Hematopoietic multipotent progenitor cell treated with erythropoietin and hydrocortisone succinate and interleukin-3 and kit ligand, for 6 days (in vitro differentiated cells): ENCODE measurements around the gene HNRNPU.
"Not testable (repeated sequence)": the region's sequence is repeated elsewhere in the genome, so short reads cannot be mapped to it uniquely, and the experiment has no call there.

Experiments
- DNase-seq: peaks from one replicate; pipeline ENCODE4 v3.0.0-alpha.2; 2015

HNRNPU gene

GRCh38 chr1:244837597-244838258, 26.6 kb downstream of the HNRNPU start:
- DNase-seq: no peak

DNA sequence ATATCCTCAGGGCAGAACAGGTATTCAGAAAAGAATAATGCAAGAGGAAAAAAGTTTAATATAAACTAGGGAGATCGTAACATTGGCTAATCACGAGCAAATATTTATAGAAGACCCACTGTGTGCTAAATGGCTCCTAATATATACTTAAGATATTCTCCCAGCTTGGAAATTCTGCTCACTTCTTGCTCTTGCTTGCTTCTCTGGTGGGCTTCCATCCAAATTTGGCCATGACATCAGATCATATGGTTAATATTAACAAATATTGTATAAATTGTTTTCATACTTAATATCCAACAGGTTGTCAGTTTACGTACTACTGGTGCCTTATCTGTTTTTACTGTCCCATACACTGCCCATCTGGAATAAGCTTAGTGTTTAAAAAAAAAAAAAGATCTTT, 27.8 kb downstream of the HNRNPU start:
- DNase-seq: no peak

DNA sequence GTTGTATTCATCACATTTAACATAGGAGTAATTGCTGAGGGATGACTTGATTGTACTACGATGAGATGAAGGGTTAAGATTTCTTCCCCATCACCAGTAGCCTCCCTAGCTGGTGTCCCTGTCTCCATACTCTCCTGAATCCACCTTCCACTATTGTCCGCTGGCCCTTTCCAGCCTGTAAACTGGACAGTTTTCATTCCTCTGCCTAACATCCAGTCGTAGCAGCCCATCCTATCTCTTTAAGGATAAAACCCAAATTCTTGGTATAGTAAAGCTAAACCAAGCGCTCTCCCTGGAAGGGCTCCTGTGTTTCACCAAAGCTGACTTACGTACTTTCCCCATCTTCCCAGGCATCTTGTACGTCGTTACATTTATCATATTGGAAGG, 28.2 kb downstream of the HNRNPU start:
- no peak for DNase-seq

- DNase-seq: peak; percentile 93
Measured at GRCh38 chr1:244835276-244836134, 28.8 kb downstream of the HNRNPU start, which contains the start of gene COX20. Gene COX20, plus strand, starts transcription at chr1:244835658. Its CDS starts 57 bp downstream, at chr1:244835715.

DNA sequence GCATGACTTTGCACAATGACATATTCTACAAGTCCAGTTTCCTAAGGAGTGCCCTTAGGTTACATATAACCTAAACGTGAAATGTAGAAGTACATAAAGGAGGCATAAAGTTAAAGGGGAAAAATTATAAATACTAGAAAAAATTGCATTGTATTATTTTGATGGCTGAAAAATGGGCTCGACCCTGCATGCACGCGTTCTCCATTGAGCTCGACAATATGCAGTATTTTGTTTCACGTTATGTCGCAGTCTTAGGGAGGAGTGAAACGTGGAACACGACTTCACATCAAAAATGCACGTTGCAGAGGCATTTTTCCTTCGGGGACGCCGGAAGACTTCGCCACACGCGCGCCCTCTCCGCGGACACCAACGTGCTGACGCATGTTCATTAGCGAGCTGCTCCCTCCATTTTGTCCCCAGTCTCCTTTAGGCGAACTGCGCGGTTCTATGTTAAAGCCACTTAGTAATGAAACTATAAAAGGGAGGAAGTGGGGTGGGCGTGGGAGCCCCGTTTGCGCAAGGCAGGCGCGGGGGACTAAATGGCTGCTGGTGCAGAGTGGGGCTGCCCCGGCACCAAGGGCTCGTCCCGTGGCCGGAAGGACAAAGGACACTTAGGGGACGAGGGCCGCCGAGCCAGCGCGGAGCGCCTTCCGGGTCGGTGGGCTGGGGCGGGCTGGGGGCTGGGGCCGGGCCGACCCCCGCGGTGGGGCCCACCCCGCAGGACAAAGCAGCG, 29.6 kb downstream of the HNRNPU start:
- peak; percentile 94 for DNase-seq

GRCh38 chr1:244833734-244834542, 30.4 kb downstream of the HNRNPU start:
- DNase-seq: peak; percentile 89

- DNase-seq: not testable (repeated sequence)
Measured at GRCh38 chr1:244833260-244833659, 31.1 kb downstream of the HNRNPU start.

- DNase-seq: no peak
Measured at GRCh38 chr1:244830639-244831038, 33.7 kb downstream of the HNRNPU start.

GRCh38 chr1:244826712-244827111, 37.6 kb downstream of the HNRNPU start:
- DNase-seq: no peak

- DNase-seq: no peak
Measured at GRCh38 chr1:244822878-244823277, 41.5 kb downstream of the HNRNPU start.

DNA sequence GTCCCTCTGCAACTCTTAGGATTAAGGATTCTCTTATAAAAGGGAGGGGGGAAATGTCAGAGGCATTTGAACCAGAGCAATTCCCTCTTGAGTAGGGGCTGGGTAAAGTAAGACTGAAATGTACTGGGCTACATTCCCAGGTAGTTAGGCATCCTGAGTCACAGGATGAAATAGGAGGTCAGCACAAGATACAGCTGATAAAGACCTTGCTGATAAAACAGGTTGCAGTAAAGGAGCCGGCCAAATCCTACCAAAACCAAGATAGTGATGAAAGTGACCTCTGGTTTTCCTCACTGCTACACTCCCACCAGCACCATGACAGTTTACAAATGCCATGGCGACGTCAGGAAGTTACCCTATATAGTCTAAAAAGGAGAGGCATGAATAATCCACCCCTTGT, 43.2 kb downstream of the HNRNPU start:
- DNase-seq: no peak

DNA sequence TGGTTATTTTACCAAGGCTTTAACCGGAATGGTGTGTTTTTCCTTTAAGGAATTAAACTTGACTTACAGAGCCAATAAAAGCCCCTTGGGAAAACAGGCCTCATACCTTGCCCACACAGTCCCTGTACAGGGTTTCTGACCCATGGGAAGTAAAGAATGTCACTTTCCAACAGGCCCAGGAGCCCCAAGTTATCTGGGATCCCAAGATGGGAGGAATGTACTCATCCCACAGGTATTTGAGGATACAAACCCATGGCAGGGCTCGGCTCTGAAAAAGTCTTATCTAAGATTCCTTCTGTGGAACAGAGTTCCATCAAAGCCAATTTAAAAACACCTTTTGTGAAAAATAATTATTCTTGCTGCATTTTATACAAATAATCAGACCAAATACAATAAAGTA, 44.2 kb downstream of the HNRNPU start:
- DNase-seq: no peak

- DNase-seq: no peak
Measured at GRCh38 chr1:244817415-244817894, 46.9 kb downstream of the HNRNPU start.

DNA sequence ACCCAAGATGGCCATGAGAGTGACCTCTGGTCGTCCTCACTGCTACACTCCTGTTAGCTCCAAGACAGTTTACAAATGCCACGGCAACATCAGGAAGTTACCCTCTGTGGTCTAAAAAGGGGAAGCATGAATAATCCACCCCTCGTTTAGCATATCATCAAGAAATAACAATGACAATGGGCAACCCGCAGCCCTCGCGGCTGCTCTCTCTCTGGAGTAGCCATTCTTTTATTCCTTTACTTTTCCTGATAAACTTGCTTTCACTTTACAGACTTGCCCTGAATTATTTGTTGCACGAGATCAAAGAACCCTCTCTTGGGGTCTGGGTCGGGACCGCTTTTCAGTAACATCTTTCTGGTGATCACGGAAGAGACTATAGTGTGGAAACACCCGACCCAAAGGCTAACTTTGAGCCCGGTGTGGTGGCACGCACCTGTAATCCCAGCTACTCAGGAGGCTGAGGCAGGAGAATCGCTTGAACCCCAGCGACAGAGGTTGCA, 48.7 kb downstream of the HNRNPU start:
- DNase-seq: peak; percentile 68

DNA sequence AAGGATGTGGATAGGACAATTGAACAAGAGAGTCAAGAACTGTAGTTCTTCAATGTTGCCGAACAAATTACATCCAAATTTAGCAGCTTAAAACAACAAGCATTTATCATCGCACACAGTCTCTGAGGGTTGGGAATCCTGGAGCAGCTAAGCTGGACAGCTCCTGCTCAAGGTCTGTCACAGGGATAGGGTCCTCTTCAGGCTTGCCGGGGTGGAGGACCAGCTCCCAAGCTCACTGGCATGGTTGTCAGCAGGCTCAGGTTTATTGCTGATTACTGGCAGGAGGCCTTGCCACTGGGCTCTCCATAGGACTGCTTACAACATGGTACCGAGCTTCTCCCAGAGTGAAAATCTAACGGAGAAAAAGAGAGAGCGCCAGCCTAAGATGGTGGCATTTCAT, 51.0 kb downstream of the HNRNPU start:
- no peak for DNase-seq

DNA sequence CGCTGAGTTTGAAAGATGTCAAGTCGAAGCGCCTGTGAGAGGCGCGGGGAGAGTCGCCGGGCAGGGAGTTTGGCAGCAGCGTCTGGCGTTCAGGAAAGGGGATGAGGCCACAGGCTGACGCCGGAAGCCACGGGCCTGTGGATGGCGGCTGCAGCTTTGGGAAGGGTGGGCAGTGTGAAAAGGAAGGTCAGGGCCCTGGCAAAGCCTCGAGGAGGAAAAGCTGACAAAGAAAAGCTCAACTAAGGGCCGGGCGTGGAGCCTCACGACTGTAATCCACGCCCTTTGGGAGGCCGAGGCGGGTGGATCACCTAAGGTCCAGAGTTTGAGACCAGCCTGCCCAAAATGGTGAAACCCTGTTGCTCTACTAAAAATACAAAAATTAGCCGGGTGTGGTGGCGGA, 54.1 kb downstream of the HNRNPU start:
- no peak for DNase-seq

DNA sequence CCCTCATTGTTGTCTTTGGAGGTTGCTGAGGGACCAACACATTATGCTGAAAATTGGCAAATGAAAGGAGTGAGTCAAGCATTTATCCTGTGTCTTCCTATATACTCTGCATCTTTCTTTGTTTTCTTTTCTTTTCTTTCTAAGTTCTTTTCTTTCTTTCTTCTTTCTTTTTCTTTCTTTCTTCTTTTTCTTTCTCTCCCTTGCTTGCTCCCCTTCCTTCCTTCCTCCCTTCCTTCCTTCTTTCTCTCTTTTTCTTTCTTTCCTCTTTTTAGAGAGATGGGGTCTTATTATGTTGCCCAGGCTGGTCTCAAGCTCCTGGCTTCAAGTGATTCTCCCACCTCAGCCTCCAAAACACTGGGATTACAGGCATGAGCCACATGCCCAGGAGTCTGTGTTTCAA, 57.2 kb downstream of the HNRNPU start:
- DNase-seq: no peak

DNA sequence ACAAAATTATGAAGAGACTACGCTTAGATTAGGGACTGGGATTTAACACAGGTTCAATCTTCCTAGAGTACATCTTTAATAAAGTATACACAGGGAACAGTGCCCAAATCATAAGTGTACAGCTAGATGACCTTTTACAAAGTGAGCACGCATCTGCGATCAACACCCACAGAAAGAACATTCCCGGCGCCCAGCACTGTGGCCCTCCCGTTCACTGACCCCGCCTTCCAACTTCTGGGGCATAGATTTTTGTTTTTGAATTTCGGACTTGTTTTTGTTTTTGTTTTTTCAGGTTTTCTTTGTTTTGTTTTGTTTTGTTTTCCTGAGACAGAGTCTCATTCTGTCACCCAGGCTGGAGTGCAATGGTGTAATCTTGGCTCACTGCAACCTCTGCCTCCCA, 59.5 kb downstream of the HNRNPU start:
- DNase-seq: no peak

DNA sequence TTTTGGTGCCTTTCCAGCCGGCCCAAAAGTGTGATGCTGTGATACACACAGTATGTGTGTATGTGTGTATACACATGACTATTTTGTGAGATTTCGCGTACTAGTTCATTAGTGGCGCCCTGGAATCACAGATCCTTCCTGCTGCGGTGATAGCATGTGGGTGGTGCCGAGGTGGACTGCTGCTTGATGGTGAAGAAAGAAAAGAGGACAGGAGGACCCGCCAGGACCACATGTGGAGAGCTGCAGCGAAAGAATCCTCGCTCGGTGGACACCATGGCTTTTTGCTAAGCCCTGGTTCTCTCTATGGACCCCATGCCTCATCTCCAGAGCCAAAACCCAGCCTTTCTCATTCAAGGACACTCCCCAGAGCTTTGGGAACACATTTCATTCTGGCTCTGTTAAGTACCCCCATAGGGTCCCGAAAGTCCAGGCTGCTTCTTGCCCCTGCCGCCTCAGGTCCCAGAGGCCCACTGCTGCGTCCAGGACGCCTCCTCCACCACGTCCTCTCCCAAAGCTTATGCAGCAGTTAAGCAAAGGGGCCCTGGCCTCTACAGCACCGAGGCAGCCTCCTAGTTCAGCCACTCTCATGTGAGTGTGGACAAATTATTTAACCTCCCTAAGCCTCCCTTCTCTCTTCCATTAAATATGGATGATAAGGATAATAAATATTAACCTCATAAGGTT, 61.6 kb downstream of the HNRNPU start:
- DNase-seq: no peak

DNA sequence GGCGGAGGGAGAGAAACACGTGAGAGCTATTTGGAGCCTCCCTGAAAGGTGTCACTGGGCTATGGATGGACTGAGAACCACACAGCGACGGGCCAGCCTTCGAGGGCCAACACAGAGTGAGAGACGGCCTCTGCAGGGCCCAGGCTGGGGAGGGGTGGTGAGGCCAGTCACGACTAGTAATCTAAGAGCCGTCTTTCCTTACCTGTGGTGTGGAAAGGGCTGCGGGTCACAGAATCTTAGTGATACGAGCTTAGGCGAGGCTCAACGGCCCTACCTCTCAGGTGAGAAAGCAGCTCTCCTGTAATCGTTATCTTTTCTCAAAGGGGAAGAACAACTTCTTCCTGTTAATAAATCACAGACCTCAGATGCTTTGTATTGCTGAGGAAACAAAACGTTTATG, 62.3 kb downstream of the HNRNPU start:
- no peak for DNase-seq

GRCh38 chr1:244801246-244801645, 63.1 kb downstream of the HNRNPU start:
- DNase-seq: peak; percentile 74

GRCh38 chr1:244800821-244801220, 63.5 kb downstream of the HNRNPU start:
- no peak for DNase-seq
